ENCODE results near the gene CYLD. TPM values are rescaled to one million over a fixed set of nuclear protein-coding genes. Genes with fewer than 3 reads are reported as not detected.
A peak's percentile ranks its signal among the peaks of the same experiment; 100 is the strongest.

CYLD gene
- total RNA-seq, 4 donors from 2014 or later = 31.1 to 77.6 (median 50.2) TPM

- Histone ChIP-seq H3K4me3 (no peak overlapping the region), H3K4me1 (peaks cover 51% of the 10 kb centered on the region), H3K27ac (peak overlapping the region; percentile 76), H3K27me3 (no peaks in the 10 kb centered on the region), H3K36me3 (no peaks in the 10 kb centered on the region), H3K9me3 (no peaks in the 10 kb centered on the region)
- TF ChIP-seq EP300 (IDR thresholded peaks at IDR 0.05) = no peak
- peak in 2 of 3 donors; percentile 53 to 55 for TF ChIP-seq POLR2AphosphoS5 (IDR thresholded peaks at IDR 0.05)
- 72% methylated on average over 12 of the region's 19 CpGs for WGBS
- DNase-seq (ENCODE audit: low spot score in 2 of 2) = peak in 1 of 2 donors; percentile 72
Measured at GRCh38 chr16:50699326-50700159, 42.3 kb upstream of the CYLD start.

- WGBS = 87% methylated on average over 3 of the region's 3 CpGs
Measured at GRCh38 chr16:50702725-50703124, 39.2 kb upstream of the CYLD start.

GRCh38 chr16:50704245-50704644, 37.6 kb upstream of the CYLD start:
- no peak overlapping the region for H3K27ac ChIP-seq
- 87% methylated on average over 1 of the region's 1 CpG for WGBS
- no peaks in the 10 kb centered on the region for H3K36me3 ChIP-seq
- H3K9me3 ChIP-seq = no peaks in the 10 kb centered on the region
- H3K4me3 ChIP-seq = no peak overlapping the region
- no peak for DNase-seq (ENCODE audit: low spot score in 2 of 2)
- no peaks in the 10 kb centered on the region for H3K27me3 ChIP-seq
- no peak for TF ChIP-seq POLR2AphosphoS5 (IDR thresholded peaks at IDR 0.05)
- TF ChIP-seq EP300 (IDR thresholded peaks at IDR 0.05) = no peak
- TF ChIP-seq POLR2A (IDR thresholded peaks at IDR 0.05) = no peak
- no peak for TF ChIP-seq CTCF (IDR thresholded peaks at IDR 0.05)
- H3K4me1 ChIP-seq = peaks cover 17% of the 10 kb centered on the region

More at GRCh38 chr16:50702725-50703124, 39.2 kb upstream of the CYLD start:
- Histone ChIP-seq H3K4me3 (no peak overlapping the region), H3K9me3 (no peaks in the 10 kb centered on the region), H3K4me1 (peaks cover 27% of the 10 kb centered on the region), H3K27me3 (no peaks in the 10 kb centered on the region), H3K36me3 (no peaks in the 10 kb centered on the region), H3K27ac (no peak overlapping the region)
- DNase-seq (ENCODE audit: low spot score in 2 of 2) = no peak
- TF ChIP-seq POLR2A (IDR thresholded peaks at IDR 0.05) (no peak), EP300 (IDR thresholded peaks at IDR 0.05) (no peak), POLR2AphosphoS5 (IDR thresholded peaks at IDR 0.05) (no peak), CTCF (IDR thresholded peaks at IDR 0.05) (no peak)

GRCh38 chr16:50705436-50706110, 36.3 kb upstream of the CYLD start:
- H3K27ac ChIP-seq = peak overlapping the region; percentile 16

GRCh38 chr16:50706250-50706649, 35.6 kb upstream of the CYLD start:
- Histone ChIP-seq H3K36me3 (peaks cover 4% of the 10 kb centered on the region), H3K9me3 (no peaks in the 10 kb centered on the region), H3K4me1 (peaks cover 8% of the 10 kb centered on the region), H3K27ac (no peak overlapping the region), H3K27me3 (no peaks in the 10 kb centered on the region), H3K4me3 (no peak overlapping the region)
- no peak for TF ChIP-seq EP300 (IDR thresholded peaks at IDR 0.05)
- TF ChIP-seq POLR2AphosphoS5 (IDR thresholded peaks at IDR 0.05) = no peak
- no peak for TF ChIP-seq CTCF (IDR thresholded peaks at IDR 0.05)
- TF ChIP-seq POLR2A (IDR thresholded peaks at IDR 0.05) = no peak
- WGBS = 76% methylated on average over 3 of the region's 3 CpGs
- no peak for DNase-seq (ENCODE audit: low spot score in 2 of 2)

More at GRCh38 chr16:50705436-50706110, 36.3 kb upstream of the CYLD start:
- H3K9me3 ChIP-seq = no peaks in the 10 kb centered on the region
- H3K27me3 ChIP-seq = no peaks in the 10 kb centered on the region
- peaks cover 9% of the 10 kb centered on the region for H3K4me1 ChIP-seq
- peaks cover 2% of the 10 kb centered on the region for H3K36me3 ChIP-seq
- WGBS = 72% methylated on average over 5 of the region's 5 CpGs
- TF ChIP-seq EP300 (IDR thresholded peaks at IDR 0.05) (no peak), POLR2A (IDR thresholded peaks at IDR 0.05) (no peak), POLR2AphosphoS5 (IDR thresholded peaks at IDR 0.05) (no peak), CTCF (IDR thresholded peaks at IDR 0.05) (no peak)
- DNase-seq (ENCODE audit: low spot score in 2 of 2) = no peak
- H3K4me3 ChIP-seq = no peak overlapping the region

All from suprapubic skin (tissue), 4 donors.